ENCODE measurements around the gene CPA2.

DNA sequence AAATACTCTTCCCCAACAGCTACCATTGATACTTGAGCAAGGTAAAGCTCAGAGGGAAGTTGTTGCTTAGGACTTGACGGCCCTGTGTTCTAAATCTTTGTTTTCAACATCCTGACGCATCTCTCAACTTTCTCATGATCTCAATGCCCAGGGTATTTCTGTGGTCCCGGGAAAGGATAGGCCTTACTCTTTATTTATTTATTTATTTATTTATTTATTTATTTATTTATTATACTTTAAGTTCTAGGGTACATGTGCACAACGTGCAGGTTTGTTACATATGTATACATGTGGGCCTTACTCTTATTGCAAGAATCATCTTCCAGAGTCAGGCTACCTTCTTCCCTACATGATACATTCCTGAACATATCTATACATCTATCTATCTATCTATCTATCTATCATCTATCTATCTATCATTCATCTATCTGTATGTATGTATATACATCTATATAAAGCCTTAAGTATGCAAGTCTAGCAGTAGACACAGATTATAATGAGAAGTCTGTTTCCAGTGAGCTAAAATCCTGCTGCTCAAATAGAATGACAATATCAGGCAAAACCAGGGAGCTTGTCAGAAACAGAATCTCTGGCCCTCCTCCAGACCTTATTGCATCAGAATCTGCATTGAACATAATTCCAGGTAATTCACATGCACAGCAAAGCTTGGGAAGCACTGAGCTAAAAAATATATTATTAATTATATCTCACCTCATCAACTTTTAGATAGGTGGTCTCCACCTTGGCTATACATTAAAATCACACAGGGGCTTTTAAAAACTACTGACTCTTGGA, 65.8 kb downstream of the CPA2 start:
- TF ChIP-seq, protein P1, sequence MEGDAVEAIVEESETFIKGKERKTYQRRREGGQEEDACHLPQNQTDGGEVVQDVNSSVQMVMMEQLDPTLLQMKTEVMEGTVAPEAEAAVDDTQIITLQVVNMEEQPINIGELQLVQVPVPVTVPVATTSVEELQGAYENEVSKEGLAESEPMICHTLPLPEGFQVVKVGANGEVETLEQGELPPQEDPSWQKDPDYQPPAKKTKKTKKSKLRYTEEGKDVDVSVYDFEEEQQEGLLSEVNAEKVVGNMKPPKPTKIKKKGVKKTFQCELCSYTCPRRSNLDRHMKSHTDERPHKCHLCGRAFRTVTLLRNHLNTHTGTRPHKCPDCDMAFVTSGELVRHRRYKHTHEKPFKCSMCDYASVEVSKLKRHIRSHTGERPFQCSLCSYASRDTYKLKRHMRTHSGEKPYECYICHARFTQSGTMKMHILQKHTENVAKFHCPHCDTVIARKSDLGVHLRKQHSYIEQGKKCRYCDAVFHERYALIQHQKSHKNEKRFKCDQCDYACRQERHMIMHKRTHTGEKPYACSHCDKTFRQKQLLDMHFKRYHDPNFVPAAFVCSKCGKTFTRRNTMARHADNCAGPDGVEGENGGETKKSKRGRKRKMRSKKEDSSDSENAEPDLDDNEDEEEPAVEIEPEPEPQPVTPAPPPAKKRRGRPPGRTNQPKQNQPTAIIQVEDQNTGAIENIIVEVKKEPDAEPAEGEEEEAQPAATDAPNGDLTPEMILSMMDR (IDR thresholded peaks at IDR 0.05; ENCODE audit: poor library complexity), result no peak
- TF ChIP-seq EZH2 (IDR thresholded peaks at IDR 0.05; ENCODE audit: borderline replicate concordance), result no peak
- no peak for TF ChIP-seq EZH2phosphoT487 (IDR thresholded peaks at IDR 0.05; ENCODE audit: low read depth, severe bottlenecking, unreplicated experiment)

Data from hepatocyte (in vitro differentiated cells).